Ishikawa (cell line): ENCODE measurements around the gene GPR119.

ENCODE experiments used
- CEBPB ChIP-seq: IDR thresholded peaks from 2 replicates; pipeline ENCODE4 v1.6.1; 2012
- CREB1 ChIP-seq: IDR thresholded peaks from 2 replicates; pipeline ENCODE4 v1.6.1; 2012; ENCODE audit warnings: low read depth
- EGR1 ChIP-seq: IDR thresholded peaks from 2 replicates; pipeline ENCODE4 v1.6.1; 2012
- EP300 ChIP-seq: IDR thresholded peaks from 2 replicates; pipeline ENCODE4 v1.6.1; 2012; ENCODE audit warnings: borderline replicate concordance
- FOXM1 ChIP-seq: IDR thresholded peaks from 2 replicates; pipeline ENCODE4 v1.6.1; 2012; ENCODE audit warnings: low read depth, borderline replicate concordance
- NFIC ChIP-seq: IDR thresholded peaks from 2 replicates; pipeline ENCODE4 v1.6.1; 2012
- RAD21 ChIP-seq: IDR thresholded peaks from 2 replicates; pipeline ENCODE4 v1.6.1; 2012; ENCODE audit warnings: low read depth
- TAF1 ChIP-seq: IDR thresholded peaks from 2 replicates; pipeline ENCODE4 v1.6.1; 2012; ENCODE audit warnings: low read depth, mild to moderate bottlenecking
- TCF12 ChIP-seq: IDR thresholded peaks from 2 replicates; pipeline ENCODE4 v1.6.1; 2012; ENCODE audit warnings: low read depth
- TEAD4 ChIP-seq: IDR thresholded peaks from 2 replicates; pipeline ENCODE4 v1.6.1; 2012
- YY1 ChIP-seq: IDR thresholded peaks from 2 replicates; pipeline ENCODE4 v1.6.1; 2012; ENCODE audit warnings: low read depth
- ZBTB7A ChIP-seq: IDR thresholded peaks from 2 replicates; pipeline ENCODE4 v1.6.1; 2012; ENCODE audit warnings: low read depth
- TF ChIP-seq, protein P1 (sequence below): IDR thresholded peaks from 2 replicates; pipeline ENCODE4 v1.6.1; 2012
- TF ChIP-seq, protein P2 (sequence below): IDR thresholded peaks from 2 replicates; pipeline ENCODE4 v1.6.1; 2012; ENCODE audit warnings: low read depth, mild to moderate bottlenecking
- TF ChIP-seq, protein P3 (sequence below): IDR thresholded peaks from 2 replicates; pipeline ENCODE4 v1.6.1; 2012

GPR119 gene

DNA sequence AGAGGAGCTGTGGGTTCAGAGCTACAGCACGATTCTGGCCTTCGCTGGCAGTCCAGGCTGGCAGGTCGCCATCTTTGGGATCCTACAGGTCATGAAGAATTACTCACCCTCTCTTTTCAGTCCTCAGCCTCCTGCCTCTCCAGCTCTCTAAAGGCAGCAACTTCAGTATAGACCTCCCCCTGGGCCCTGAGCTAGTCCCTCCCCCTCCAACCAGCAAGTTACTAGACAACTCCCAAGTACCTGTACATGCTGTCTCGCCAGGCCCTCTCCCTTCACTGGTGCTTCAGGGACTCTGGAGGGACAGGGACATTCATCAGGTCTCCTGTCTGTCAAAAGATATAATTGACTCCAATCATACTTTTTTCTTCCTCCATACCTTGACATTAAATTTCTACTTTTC lies at the start of gene GPR119:
GPR119 (minus strand) TSS at position 155 of the 400 bp plus-strand sequence. CDS start 227 bp downstream, outside the sequence.
- TF ChIP-seq ZBTB7A (no peak), CEBPB (no peak), YY1 (no peak), EP300 (no peak), TCF12 (no peak), NFIC (no peak), RAD21 (no peak)
- TF ChIP-seq, protein P1, sequence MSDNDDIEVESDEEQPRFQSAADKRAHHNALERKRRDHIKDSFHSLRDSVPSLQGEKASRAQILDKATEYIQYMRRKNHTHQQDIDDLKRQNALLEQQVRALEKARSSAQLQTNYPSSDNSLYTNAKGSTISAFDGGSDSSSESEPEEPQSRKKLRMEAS, result no peak

DNA sequence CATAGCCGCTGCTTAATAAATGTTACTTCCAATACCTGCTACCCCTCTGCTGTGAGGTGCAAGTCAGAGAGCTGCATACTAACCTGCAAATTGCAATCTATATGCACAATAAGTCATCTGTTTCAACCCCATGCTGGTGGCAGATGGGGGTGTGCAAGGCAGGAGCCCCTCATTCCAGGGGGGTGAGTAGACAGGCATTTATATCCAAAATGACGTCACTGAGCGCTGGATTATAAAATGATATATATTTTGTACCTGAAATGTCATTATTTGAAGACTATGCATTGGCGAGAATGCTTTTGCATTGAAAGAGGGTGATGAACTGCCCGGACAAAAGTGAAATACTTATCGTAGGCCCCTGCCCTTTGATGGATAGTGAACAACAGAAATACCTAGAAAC lies 41.1 kb upstream of the GPR119 start:
- TF ChIP-seq YY1 (no peak), CREB1 (no peak), TAF1 (no peak), TEAD4 (no peak), CEBPB (no peak), ZBTB7A (no peak), EP300 (no peak), NFIC (no peak), RAD21 (no peak), TCF12 (no peak), FOXM1 (no peak), EGR1 (no peak)
- TF ChIP-seq, protein P2, sequence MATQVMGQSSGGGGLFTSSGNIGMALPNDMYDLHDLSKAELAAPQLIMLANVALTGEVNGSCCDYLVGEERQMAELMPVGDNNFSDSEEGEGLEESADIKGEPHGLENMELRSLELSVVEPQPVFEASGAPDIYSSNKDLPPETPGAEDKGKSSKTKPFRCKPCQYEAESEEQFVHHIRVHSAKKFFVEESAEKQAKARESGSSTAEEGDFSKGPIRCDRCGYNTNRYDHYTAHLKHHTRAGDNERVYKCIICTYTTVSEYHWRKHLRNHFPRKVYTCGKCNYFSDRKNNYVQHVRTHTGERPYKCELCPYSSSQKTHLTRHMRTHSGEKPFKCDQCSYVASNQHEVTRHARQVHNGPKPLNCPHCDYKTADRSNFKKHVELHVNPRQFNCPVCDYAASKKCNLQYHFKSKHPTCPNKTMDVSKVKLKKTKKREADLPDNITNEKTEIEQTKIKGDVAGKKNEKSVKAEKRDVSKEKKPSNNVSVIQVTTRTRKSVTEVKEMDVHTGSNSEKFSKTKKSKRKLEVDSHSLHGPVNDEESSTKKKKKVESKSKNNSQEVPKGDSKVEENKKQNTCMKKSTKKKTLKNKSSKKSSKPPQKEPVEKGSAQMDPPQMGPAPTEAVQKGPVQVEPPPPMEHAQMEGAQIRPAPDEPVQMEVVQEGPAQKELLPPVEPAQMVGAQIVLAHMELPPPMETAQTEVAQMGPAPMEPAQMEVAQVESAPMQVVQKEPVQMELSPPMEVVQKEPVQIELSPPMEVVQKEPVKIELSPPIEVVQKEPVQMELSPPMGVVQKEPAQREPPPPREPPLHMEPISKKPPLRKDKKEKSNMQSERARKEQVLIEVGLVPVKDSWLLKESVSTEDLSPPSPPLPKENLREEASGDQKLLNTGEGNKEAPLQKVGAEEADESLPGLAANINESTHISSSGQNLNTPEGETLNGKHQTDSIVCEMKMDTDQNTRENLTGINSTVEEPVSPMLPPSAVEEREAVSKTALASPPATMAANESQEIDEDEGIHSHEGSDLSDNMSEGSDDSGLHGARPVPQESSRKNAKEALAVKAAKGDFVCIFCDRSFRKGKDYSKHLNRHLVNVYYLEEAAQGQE, result no peak
- TF ChIP-seq, protein P1, result no peak
- TF ChIP-seq, protein P3, sequence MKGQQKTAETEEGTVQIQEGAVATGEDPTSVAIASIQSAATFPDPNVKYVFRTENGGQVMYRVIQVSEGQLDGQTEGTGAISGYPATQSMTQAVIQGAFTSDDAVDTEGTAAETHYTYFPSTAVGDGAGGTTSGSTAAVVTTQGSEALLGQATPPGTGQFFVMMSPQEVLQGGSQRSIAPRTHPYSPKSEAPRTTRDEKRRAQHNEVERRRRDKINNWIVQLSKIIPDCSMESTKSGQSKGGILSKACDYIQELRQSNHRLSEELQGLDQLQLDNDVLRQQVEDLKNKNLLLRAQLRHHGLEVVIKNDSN, result no peak

DNA sequence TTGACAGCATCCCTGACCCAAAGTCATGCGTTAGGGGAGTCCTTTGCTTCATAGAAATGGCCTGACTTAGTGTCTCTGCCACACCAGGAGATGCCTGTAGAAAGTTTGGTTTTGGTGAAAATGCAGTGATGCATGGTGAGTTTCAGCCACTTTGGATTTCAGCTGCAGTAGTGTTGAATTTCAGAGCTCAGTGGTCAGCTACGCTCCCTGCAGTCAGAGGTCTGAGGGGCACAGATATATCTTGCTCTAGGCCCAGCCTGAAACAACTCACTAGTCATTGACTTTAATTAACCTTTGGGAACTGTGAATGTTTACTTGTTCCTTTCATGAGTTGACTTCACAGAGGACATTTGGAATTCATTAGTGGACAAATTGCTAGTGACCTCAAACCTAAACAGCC lies 33.8 kb upstream of the GPR119 start:
- TF ChIP-seq, protein P2, result no peak

DNA sequence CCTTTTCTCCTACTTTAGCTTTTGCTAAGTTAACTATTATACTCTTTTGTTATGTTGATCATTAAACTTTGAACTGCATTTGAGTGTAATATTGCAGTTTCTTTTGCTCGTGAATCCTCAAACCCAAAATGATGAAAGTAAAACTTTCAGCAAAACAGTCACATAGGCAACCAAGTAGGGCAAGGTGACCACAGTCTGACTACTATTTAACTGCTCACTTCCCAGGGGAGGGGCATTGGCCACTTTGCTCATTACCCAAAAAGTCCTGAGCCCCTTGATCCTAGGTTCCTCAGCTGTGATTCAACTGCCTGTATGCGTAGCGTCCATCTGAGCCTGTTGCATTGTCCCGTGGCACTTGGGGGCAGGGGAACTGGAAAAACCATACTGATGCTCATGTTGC lies 33.3 kb upstream of the GPR119 start:
- TF ChIP-seq NFIC (no peak), CREB1 (no peak), RAD21 (no peak), EGR1 (no peak), TCF12 (no peak), TEAD4 (no peak), ZBTB7A (no peak), EP300 (no peak), CEBPB (no peak)
- TF ChIP-seq, protein P2, result no peak
- TF ChIP-seq, protein P1, result no peak
- TF ChIP-seq, protein P3, result no peak

DNA sequence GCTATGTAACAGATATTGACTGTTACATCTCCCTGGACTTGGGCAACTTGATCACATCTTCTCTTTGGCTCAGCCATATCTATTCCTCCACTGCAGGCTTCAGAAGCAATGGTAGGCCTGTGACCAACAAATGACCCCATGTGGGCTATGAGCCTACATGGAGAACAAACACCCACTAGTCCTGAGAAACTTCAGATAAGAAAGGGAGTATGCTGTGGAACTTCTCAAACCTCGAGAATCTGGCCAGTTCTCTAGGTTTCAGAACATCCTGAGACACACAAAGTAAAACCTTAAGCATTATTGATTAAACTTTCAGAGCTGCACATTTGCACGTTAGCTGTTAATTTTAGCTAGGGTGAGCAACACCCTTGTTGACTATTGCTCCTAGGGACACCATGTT lies 32.6 kb upstream of the GPR119 start:
- TF ChIP-seq ZBTB7A (no peak), TAF1 (no peak), RAD21 (no peak), TEAD4 (no peak), CEBPB (no peak), EP300 (no peak), YY1 (no peak), TCF12 (no peak), NFIC (no peak), FOXM1 (no peak), EGR1 (no peak), CREB1 (no peak)
- TF ChIP-seq, protein P2, result no peak
- TF ChIP-seq, protein P1, result no peak
